Activated CD4-positive, alpha-beta T cell treated with anti-CD3 and anti-CD28 coated beads for 48 hours (primary cell): ENCODE measurements around the gene RIMS4.

ENCODE experiments used
- DNase-seq: peaks from one replicate; pipeline ENCODE4 v3.0.0-alpha.2; 2020

The RIMS4 gene

GRCh38 chr20:44810391-44811149 is at the start of gene RIMS4:
RIMS4 (minus strand) TSS chr20:44810546; CDS start chr20:44810271, 275 bp downstream.
- DNase-seq = no peak

GRCh38 chr20:44858606-44859360 is 48.4 kb upstream of the RIMS4 start:
- no peak for DNase-seq

- DNase-seq = no peak
Observed at GRCh38 chr20:44856856-44857448, 46.6 kb upstream of the RIMS4 start.

- no peak for DNase-seq
Observed at GRCh38 chr20:44856442-44856841, 46.1 kb upstream of the RIMS4 start.

GRCh38 chr20:44851545-44851944 is 41.2 kb upstream of the RIMS4 start:
- no peak for DNase-seq

- no peak for DNase-seq
Observed at GRCh38 chr20:44850837-44851236, 40.5 kb upstream of the RIMS4 start.

GRCh38 chr20:44850272-44850671 is 39.9 kb upstream of the RIMS4 start:
- DNase-seq = no peak

GRCh38 chr20:44849703-44850102 is 39.4 kb upstream of the RIMS4 start:
- DNase-seq = no peak

- no peak for DNase-seq
Observed at GRCh38 chr20:44848254-44849015, 38.1 kb upstream of the RIMS4 start.

GRCh38 chr20:44843876-44844275 is 33.5 kb upstream of the RIMS4 start:
- DNase-seq = no peak

- DNase-seq = no peak
Observed at GRCh38 chr20:44841955-44842354, 31.6 kb upstream of the RIMS4 start.

GRCh38 chr20:44840826-44841225 is 30.5 kb upstream of the RIMS4 start:
- no peak for DNase-seq

GRCh38 chr20:44839481-44839880 is 29.1 kb upstream of the RIMS4 start:
- DNase-seq = no peak

GRCh38 chr20:44838521-44838920 is 28.2 kb upstream of the RIMS4 start:
- no peak for DNase-seq

GRCh38 chr20:44837946-44838345 is 27.6 kb upstream of the RIMS4 start:
- DNase-seq = no peak

GRCh38 chr20:44836601-44837120 is 26.3 kb upstream of the RIMS4 start:
- no peak for DNase-seq

- no peak for DNase-seq
Observed at GRCh38 chr20:44835661-44836221, 25.4 kb upstream of the RIMS4 start.

GRCh38 chr20:44835116-44835515 is 24.8 kb upstream of the RIMS4 start:
- DNase-seq = no peak

GRCh38 chr20:44834693-44835092 is 24.3 kb upstream of the RIMS4 start:
- no peak for DNase-seq

GRCh38 chr20:44833437-44833836 is 23.1 kb upstream of the RIMS4 start:
- no peak for DNase-seq

- DNase-seq = no peak
Observed at GRCh38 chr20:44832724-44833123, 22.4 kb upstream of the RIMS4 start.

GRCh38 chr20:44830995-44831394 is 20.6 kb upstream of the RIMS4 start:
- no peak for DNase-seq

GRCh38 chr20:44830523-44830922 is 20.2 kb upstream of the RIMS4 start:
- DNase-seq = no peak
